BE2C (cell line): ENCODE results near the gene TMEM11. TPM values are rescaled to one million over a fixed set of nuclear protein-coding genes. Genes with fewer than 3 reads are reported as not detected.
A peak's percentile ranks its signal among the peaks of the same experiment; 100 is the strongest.

Experiments used
- DNase-seq: peaks from one replicate; pipeline ENCODE4 v3.0.0-alpha.2; 2020
- H3K27me3 ChIP-seq: fragments of 250-450 bp; sonication (Bioruptor Pico); 2 replicates; pipeline ENCODE4 v1.5.1; 2020; ENCODE audit warnings: mild to moderate bottlenecking
- H3K36me3 ChIP-seq: fragments of 250-450 bp; sonication (Bioruptor Pico); 2 replicates; pipeline ENCODE4 v1.5.1; 2020; ENCODE audit warnings: mild to moderate bottlenecking
- H3K4me1 ChIP-seq: fragments of 250-450 bp; sonication (Bioruptor Pico); 2 replicates; pipeline ENCODE4 v1.5.1; 2020
- H3K4me3 ChIP-seq: 2 replicates; pipeline ENCODE4 v1.5.1; 2011; ENCODE audit warnings: low read depth, low read length
- H3K9me3 ChIP-seq: fragments of 250-450 bp; sonication (Bioruptor Pico); 2 replicates; pipeline ENCODE4 v1.5.1; 2020
- CTCF ChIP-seq: IDR thresholded peaks from 2 replicates; pipeline ENCODE4 v1.5.1; 2012; ENCODE audit warnings: mild to moderate bottlenecking, low read depth, low read length
- polyA plus RNA-seq: library from polyadenylated mRNA; unstranded; fragments of >200 nt; gene quantifications from one replicate; pipeline ENCODE4 v1.2.1, GENCODE V29; 2012; ENCODE audit warnings: low read depth, missing spikeins; ENCODE audit not compliant: insufficient read length, insufficient read depth

TMEM11 gene
- 55.0 TPM for polyA plus RNA-seq

GRCh38 chr17:21214015-21214776, at the start of gene TMEM11:
Gene TMEM11 (minus strand): TSS chr17:21214161. CDS start chr17:21214152, 9 bp downstream.
- Histone ChIP-seq H3K4me3 (peak within 1 kb of the TSS; percentile 84), H3K9me3 (no peaks in the 10 kb centered on the region), H3K4me1 (no peaks in the 10 kb centered on the region), H3K27me3 (no peaks in the 10 kb centered on the region), H3K36me3 (peaks cover 10% of the 10 kb centered on the region)
- peak; percentile 92 for DNase-seq
- TF ChIP-seq CTCF, result no peak

- Histone ChIP-seq H3K27me3 (no peaks in the 10 kb centered on the region), H3K4me1 (no peaks in the 10 kb centered on the region), H3K9me3 (no peaks in the 10 kb centered on the region), H3K4me3 (no peak overlapping the region), H3K36me3 (no peaks in the 10 kb centered on the region)
- no peak for TF ChIP-seq CTCF
- no peak for DNase-seq
Measured at GRCh38 chr17:21263376-21263775, 49.4 kb upstream of the TMEM11 start.

- Histone ChIP-seq H3K4me1 (no peaks in the 10 kb centered on the region), H3K9me3 (no peaks in the 10 kb centered on the region), H3K27me3 (no peaks in the 10 kb centered on the region), H3K4me3 (no peak overlapping the region), H3K36me3 (no peaks in the 10 kb centered on the region)
- no peak for TF ChIP-seq CTCF
- DNase-seq, result no peak
Measured at GRCh38 chr17:21262259-21262993, 48.5 kb upstream of the TMEM11 start.

GRCh38 chr17:21258593-21258992, 44.6 kb upstream of the TMEM11 start:
- no peaks in the 10 kb centered on the region for H3K27me3 ChIP-seq
- no peak overlapping the region for H3K4me3 ChIP-seq
- TF ChIP-seq CTCF, result no peak
- H3K4me1 ChIP-seq, result no peaks in the 10 kb centered on the region
- no peak for DNase-seq
- no peaks in the 10 kb centered on the region for H3K9me3 ChIP-seq
- no peaks in the 10 kb centered on the region for H3K36me3 ChIP-seq

- Histone ChIP-seq H3K4me3 (peak overlapping the region; percentile 51), H3K27me3 (no peaks in the 10 kb centered on the region), H3K4me1 (no peaks in the 10 kb centered on the region), H3K36me3 (no peaks in the 10 kb centered on the region), H3K9me3 (no peaks in the 10 kb centered on the region)
- no peak for TF ChIP-seq CTCF
- DNase-seq, result no peak
Measured at GRCh38 chr17:21253646-21254441, 39.9 kb upstream of the TMEM11 start.
